Inflammatory macrophage (primary cell): ENCODE results near the gene LRIG1.

ENCODE experiments used
- DNase-seq, 2 donors: peaks; one replicate each; pipeline ENCODE4 v3.0.0-alpha.2; 2020 to 2022

Gene LRIG1

DNA sequence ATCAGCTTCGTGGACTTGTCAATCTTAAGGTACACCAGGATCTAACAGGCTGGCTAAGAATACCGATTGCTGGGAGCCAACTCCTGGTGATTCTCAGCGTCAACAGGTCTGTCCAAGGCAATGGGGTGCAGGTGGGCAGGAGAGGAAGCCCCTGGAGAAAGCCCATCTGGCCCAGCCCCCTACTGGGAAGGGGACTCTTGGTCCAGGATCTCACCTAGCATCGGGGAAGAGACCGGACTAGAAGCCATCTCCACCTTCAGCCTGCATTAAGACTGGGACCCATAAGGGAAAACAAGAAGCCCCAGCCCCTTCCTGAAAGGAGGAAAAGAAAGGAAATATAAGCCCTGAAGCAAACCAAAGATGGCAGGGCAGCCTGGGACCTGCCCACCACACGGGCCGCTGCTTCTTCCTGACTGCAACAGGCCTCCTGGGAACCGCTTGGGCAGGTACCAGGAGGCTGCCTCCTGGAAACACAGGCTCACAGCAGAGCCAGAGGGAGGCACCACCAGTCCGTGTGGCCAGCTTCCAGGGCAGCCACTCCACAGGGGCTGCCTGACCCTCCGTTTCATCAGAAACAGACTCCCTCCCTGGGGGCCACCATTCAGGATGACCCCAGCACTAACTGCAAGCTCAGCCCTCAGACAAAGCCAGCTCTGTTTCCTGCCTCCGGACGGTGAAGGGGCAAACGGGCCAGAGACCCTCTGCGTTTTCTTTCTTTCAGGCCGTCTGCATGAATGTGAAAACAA, 100.2 kb downstream of the LRIG1 start:
- no peak for DNase-seq

DNA sequence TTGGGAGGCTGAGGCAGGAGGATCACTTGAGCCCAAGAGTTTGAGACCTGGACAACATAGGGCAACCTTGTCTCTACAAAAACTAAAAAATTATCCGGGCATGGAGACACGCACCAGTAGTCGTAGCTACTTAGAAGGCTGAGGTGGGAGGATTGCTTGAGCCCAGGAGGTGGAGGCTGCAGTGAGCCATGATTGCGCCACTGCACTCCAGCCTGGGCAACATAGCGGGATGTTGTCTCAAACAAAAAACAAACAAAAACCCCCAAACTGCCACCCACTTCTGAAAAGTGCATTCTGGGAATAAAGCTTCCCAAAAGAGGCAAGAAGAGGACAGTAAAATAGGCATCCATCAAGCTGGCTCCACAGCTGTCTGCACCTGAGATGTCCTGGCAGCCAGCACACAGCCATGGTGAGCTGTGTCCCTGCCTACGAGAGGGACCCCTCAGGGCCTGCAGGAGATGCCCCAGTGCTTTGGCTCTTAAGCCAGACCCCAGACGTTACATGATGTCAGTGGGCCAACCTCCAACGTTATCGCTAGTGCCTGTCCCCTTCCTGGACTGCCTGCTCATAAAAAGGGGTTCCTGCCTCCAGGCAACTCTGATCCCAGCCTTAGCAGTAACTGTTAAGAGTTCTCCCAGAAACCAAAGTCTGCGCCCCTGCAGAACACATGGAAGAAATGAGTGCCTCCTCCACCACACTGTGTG, 101.1 kb downstream of the LRIG1 start:
- no peak for DNase-seq

DNA sequence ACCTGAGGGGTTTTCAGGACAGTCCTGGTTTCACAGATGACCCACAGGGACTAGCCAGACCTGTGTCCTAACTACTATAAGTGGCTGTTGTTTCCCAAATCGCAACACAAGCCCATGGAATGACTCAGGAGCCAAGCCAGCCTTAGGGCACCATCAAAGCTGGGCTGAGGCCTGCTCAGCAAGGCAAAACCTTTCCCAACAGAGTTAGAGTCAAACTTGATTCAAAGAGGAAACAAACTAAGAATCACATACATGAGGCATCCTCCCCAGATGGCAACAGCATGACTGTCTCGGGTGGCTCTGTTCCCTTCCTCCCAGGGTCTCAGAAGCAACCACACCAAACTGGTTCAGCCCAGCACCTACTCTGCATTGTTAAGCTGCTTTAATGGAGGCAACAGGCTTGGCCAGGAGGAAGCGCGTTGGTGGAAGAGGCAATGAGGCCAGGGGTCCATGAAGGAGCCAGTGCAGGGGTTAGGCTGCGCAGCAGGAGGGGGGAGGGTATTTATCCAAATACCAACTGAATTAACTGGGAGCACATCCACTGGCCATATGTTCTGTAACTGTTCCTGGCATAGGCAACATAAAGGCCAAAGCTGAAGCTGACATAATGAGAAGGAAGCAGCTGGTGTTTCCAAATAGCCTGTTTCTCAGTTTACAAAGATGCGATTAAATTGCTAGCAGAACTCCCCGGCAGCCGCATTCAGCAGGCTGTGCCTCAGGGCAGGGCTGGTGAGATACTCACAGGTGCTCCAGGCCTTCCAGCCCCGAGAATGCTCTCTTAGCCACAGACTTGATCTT, 102.4 kb downstream of the LRIG1 start:
- no peak for DNase-seq

DNA sequence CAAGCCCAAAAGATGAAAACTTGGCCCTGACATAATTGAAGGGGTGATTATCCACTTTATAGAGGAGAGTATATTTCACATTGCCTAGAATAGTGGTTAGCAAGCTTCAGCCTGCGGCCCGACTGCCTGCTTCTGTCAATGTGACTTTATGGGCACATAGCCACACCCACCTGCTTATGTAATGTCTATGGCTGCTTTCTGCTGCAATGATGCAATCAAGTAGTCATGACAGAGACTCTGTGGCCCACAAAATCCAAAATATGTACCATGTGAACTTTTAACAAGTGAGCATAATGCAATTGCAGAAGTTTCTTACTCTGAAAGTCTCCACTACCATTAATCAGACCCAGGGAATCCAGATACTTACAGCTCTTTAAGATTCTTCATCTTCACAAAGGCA, 103.1 kb downstream of the LRIG1 start:
- peak; percentile 72 to 76 for DNase-seq

DNA sequence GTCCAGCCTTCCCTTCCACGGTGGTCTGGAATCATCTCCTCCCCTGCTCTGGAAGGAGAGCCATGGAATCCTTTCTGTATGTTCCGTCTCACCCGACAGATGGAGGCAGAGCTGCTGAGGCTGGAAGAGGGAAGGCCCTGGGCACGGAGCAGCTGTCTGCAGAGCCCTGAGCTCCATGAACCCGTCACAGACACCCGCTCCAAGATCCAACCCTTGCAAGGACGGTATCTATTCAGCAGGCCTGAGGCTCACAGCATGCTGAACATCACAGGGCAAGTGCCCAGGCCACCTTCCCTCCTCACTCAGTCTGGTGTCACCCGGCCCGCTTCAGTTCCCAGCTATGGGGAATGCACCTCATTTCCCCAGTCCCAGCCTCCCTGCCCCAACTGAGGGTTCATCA, 103.9 kb downstream of the LRIG1 start:
- no peak for DNase-seq

DNA sequence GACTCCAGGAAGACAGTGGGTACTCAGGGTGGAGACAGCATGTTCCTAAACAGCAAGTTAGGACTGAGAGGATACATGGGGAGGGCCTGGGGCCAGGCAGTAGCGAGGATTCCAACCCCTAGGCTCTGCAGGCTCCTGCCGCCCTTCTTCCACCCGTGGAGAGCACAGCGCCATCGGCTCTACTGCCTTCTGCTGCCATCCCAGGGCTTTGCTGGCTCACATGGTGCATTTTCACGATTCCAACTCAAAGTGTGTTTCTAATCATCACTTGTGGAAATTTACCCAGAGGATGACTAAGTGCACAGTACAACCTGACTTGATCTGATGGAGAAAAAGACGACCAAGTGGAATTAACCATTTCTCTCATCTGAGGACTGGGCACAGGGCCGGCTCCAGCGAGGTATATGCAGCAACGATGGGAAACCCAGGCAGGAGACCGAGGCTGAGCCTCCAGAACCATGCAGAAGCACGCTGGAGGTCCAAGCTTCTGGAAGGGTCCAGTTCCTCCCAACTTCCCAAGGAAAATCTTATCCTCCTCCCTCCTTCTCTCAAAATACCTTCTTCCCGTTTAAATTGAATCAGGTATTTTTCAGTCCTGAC, 104.6 kb downstream of the LRIG1 start:
- DNase-seq, result no peak

DNA sequence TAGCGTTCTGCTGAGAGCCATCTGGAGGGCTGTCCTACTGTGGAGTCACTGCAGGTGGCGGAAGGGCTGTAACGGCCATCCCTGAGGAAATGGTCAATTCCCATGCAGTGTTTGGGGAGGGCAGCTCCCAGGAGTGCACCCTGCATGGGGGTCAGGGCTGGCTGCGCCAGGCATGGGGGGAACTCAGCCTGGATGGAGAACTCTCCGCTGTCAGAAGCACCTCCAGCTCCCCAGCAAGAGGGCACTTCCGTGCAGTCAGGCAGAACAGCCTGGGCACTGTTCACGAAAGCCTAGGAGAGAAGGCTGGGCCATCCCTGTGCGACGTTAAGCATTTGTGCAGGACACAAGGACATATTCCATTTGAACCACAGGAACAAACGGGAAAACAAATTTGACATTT, 105.2 kb downstream of the LRIG1 start:
- no peak for DNase-seq

DNA sequence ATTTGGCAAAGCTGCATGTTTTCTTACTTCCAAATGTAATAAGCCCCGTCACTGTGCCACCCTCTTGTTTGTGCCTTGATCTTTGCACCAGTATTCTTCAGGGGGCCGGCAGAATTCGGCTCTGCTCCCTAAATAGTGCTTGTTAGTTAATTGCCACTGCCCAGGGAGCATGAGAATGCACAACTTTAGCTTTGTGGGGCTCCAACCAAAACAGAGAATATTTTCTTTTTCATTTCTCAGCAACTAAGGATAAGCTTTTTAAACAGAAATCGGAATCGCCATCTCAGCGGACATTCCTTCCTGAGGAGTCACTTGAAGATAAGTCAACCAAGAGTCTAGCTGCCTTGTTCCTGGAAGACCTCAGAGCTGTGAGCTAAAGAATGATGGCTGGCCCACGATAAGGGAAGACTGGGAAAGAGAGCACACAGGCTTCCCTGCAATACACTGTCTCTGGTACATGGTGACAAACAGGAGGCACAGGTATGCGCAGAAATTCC, 106.0 kb downstream of the LRIG1 start:
- no peak for DNase-seq

DNA sequence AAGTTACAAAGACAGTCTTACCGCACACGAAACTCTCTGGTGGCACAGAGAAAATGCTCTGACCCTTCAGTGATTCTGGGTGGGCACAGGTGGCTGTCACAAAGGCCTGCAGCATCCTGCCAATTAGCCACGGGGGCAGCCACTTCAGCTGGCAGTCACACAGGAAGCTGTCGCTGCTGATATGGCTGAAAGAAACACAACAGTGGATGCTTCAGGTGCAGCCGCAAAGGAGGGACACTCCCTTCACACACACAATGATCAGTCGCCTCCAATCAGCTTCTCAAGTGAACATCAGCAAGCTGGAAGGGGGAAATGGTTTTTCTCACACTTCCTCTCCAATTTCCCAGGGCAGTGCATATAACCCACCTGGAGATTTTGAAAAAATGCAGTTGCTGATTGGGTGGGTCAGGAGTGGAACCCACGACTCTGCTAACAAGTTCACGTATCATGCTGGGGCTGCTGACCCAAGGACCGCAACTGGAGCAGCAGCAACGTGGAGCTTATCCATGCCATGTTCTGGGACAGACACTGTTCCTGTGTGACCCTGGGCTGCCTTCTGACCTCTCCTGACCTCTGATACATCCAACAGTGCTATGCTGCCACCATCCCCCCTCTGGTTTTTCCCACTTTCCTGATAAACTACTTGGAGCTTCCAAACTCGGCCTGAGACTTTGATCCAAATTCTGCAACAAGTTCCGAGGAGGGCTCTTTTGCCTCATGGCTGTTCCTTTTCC, 106.6 kb downstream of the LRIG1 start:
- no peak for DNase-seq

DNA sequence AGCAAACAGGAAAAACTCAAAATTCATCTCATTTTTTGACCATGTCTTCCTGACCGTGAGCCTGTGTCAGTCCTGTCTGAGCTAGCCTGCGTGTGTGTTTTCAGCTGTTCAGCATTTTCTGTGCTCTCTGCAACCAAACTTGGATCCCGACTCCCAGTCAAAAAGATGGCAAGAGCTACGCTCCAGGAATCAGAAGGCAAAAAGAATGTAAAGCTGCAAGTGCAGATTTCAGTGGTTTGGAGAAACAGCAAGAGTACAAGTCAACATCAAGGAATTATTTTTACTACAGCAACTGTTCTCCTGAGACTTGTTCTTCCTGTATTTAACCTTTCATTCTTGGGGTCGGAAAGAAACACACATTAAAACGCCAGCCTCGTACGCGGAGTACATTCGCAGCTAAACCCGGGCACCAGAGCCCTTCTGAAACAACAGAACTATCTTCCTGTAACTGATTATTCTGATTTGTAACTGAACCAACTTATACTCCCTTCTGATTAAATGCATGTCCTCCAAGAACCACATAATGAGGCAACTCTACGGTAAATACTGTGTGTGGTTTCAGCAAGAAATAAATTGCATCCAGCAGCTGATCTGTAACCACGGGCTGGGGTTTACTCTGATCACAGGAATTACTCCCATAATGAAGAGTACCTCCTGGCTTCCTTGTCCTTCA, 107.4 kb downstream of the LRIG1 start:
- DNase-seq, result no peak

DNA sequence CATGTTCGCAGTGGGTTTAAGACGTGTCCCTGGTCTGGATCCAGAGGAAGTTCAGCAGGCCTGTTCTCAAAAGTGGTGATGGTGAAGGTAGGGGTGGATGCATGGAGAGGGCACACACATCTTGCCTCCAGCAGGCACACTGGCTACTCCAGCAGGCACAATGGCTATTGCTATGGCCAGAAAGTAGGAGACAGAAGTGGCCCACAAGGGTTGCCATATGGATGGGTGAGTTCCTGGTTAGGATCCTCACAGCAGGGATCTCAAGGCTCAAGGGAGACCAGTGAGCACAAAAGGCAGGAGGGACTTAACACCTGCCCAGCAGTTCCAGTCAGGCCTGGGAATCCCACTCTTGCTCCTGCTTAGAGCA, 107.9 kb downstream of the LRIG1 start:
- DNase-seq, result no peak

DNA sequence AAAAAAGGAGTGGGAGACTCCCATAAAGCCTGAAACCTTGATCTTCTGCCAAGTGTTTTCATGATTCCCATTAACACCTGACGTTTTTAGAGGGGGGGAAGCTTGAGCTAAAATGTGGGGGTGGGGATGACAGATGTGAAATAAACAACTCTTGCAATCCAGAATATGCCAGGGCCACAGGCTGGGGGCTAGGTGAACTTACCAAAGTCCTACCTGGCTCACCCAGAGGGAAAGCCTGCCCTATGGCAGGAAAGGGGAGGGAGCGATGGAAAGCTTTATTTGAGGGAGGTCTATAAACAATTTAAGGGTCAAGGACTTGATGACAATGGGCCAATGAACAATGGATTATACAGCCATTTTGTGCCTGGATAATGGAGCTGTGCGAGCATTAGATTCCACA, 108.3 kb downstream of the LRIG1 start:
- no peak for DNase-seq

DNA sequence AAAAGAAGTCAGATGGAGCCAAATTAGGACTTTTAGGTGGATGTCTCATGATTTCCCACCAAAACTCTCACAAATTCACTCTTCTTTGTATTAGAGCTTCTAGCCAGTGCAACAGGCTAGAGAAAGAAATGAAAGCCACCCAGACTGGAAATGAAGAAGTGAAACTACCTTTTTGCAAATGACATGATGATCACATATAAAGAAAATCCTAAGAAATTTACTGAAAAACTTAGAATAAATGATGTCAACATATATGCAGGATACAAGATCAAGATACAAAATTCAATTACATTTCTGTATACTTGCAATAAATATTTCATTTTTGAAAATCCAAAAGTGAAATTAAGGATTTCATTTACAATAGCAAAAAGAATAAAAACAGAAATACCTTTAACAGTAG, 110.8 kb downstream of the LRIG1 start:
- peak; percentile 23 to 30 for DNase-seq

DNA sequence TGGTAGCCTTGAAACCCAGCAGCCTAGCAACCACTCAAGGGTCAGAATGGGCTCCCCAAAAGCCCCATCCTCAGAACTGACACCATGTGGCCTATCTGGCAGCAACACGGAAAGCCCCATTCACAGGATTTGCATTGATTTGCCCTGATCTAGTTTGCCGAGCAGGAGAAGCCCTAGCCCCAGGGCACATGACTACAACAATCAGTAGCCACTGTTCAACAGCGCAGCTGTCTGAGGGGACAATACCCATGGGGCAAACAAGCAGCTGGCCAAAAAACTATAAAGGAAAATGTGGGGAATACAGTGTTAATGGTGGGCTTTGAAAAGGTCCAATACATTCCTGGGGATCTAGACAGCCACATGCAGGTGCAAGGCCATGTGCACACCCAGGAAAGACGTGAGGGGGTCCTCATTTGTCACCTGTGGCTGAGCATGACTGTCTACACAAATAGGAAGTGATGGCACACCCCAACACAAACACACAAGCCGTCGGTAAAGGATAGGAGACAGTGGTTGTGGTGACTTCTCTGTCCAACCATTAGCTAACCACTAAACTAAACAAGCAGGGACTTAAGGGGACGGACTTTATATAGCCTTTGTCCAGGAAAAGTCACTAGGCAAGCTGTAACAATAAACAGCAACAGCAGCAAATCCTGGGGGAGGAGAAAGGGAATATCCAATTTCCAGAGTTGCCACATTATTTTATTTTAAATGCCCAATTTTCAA, 113.7 kb downstream of the LRIG1 start:
- DNase-seq, result no peak

DNA sequence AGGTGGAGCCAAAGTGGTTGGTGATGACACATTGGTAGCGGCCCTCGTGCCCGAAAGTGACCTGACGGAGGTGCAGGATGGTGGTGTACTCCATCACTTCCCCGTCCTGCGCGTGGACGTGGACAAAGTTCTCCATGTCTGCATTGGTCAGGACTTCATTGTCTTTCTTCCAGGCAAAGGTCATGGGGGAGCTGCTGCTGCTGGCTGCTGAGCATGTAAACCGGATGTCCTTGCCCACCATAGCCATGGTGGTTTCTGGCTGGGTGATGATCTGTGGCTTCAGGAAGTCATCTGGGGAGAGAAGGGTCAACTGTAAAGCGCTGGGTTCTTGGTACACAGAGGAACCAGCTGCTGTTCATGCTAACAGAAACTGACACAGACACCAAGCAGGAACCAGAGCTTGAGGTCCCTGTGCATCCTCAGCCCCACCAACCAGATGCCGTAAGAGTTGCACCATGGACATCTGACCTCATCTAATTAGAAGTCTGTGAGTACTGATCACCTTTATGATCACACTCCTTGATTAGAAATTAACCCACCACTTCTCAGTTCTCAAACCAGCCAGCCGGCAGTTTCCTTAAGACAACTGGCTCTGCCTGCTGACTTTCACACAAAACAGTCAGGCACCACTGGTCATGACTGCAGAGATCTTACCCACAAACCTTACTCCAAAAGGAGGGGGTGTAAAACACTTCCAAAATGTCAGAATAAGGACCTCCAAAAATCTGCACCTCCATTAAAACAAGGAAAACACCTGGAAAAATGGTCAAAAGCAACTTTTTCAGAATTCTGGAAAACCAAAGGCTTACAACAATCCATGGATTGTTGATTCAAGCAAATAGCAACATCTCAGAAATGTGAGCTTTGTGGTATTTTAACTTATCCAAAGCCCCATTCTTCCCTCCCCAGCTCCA, 114.6 kb downstream of the LRIG1 start:
- DNase-seq, result no peak

DNA sequence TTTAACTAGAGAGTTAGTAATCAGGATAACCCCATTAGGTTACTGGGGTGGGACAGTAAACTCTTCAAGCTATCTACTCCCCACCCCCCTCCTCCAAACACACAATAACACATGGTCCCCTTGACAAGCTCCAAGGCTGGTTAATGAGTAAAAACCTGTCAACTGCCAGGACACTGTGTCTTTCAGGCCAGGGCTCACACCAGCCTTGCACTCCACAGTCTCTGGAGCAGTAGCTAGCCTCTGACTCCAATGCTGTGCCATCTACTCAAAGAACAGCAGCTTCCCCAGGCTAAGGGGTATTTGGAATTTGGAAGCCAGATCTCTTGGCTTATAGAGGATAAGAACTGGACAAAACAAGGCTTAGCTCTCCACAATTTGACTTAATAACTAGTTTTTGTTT, 115.8 kb downstream of the LRIG1 start:
- no peak for DNase-seq

DNA sequence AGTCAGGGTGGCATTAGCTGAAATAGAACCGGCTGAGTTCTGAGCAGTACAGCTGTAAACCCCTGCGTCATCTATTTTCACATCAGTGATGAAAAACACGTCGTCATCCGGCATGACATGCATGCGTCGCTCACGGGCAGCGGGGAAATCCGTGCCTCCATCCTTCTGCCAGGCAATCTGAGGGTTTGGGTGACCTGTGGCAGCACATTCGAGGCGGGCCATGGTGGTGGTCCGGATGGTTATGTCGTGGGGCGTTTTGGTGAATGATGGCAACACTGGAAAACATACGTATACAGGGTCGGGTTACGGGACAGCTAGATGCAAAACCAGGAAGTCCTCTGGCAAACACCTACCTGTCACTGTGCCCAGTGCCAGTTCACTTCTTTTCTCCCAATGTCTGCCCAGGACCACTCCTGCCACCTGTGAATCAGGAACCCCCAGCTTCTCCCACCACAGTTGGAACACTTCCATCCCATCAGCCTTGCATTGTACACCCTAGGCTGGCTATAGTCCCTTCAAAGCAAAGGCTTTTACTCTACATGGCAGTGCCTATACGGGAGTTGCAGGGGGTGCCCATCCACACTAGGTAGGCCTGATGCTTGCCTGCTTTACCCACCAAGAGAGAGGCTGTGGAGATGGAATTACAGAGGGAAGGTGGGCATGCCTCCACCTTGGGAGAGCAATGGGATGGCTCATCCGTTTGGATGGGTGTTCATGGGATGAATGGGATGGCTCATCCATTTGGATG, 116.7 kb downstream of the LRIG1 start:
- no peak for DNase-seq

DNA sequence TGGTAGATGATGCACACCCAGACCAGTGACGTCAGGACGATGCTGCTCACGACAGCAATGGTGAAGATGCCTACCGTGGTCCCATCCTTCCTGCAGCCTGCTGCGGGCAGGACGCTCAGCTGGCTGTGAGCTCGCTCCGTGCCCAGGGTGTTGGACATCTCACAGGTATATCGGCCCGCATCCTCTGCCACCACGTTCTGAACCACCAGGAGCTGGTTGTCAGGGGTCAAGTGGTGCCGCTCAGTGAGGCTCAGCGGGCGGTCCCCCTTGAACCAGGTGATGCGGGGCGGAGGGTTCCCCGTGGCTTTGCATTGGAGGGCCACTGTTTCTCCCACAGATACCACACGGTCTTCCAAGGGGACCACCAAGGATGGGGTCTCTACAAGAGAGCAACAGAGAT, 117.8 kb downstream of the LRIG1 start:
- no peak for DNase-seq

DNA sequence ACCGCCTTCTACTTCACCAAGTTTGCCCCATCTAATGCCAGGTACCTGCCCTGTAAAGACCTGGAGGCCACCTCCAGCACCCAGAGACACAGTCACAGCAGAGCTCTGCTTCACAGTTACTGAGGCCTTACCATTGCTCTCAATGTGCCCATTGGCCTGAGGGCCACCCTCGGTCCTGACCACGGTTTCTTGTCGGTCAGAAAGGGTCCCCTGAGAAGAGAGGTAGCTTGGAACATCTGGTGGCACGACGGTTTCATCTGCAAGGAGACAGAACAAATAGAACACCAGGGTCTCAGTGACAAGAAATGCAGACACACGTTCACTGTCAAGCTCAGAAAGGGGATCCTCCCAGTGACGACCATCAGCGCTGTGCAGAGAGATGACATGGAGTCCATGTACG, 118.7 kb downstream of the LRIG1 start:
- no peak for DNase-seq
